ENCODE data around the gene ACAP1. TPM values are rescaled to one million over a fixed set of nuclear protein-coding genes. Genes with fewer than 3 reads are reported as not detected.

Gene ACAP1
- total RNA-seq, 5 donors from 2014 or later (not counting 1 experiment from before 2014, with no cell fraction given), result 531 to 781 (median 649) TPM

- CTCF ChIA-PET, result no interaction called here
- peaks cover 38 to 55% (median 48%) of the 10 kb centered on the region in 3 donors for H3K4me1 Mint-ChIP-seq
- H3K36me3 ChIP-seq (ENCODE audit: control insufficient read depth in 2 of 2, extremely low read depth in 1 of 2, insufficient read depth in 1 of 2, low read length in 1 of 2), result peaks cover 12 to 69% of the 10 kb centered on the region in 2 donors
These were observed 3.9 kb downstream of the ACAP1 start for GRCh38 chr17:7340179-7340578.

GRCh38 chr17:7341842-7342241 lies 5.5 kb downstream of the ACAP1 start:
- Mint-ChIP-seq H3K4me3 (no peak overlapping the region), H3K4me1 (peaks cover 28 to 45% (median 43%) of the 10 kb centered on the region in 3 donors), H3K9me3 (no peaks in the 10 kb centered on the region), H3K27ac (peak overlapping the region in 1 of 2 donors; percentile 16), H3K27me3 (no peaks in the 10 kb centered on the region), H3K36me3 (peaks cover 27% of the 10 kb centered on the region)
- Histone ChIP-seq H3K9me3 (no peaks in the 10 kb centered on the region), H3K4me3 (ENCODE audit: control insufficient read depth in 1 of 2, extremely low read depth in 1 of 2, low read length in 1 of 2) (no peak overlapping the region), H3K4me1 (ENCODE audit: control insufficient read depth in 1 of 2, extremely low read depth in 1 of 2, insufficient read depth in 2 of 2, low read length in 2 of 2) (peaks cover 2 to 60% of the 10 kb centered on the region in 2 experiments), H3K27ac (ENCODE audit: low read length) (no peak overlapping the region), H3K36me3 (ENCODE audit: control insufficient read depth in 2 of 2, extremely low read depth in 1 of 2, insufficient read depth in 1 of 2, low read length in 1 of 2) (peaks cover 19 to 83% of the 10 kb centered on the region in 2 donors), H3K27me3 (replicated peaks in 1 of 2; ENCODE audit: control insufficient read depth in 2 of 2, extremely low read depth in 1 of 2, insufficient read depth in 2 of 2, low read length in 1 of 2) (no peaks in the 10 kb centered on the region)
- ChIA-PET POLR2A (interaction anchor here in 1 of 2 donors (1.0 kb wide), 1 partner anchor 32 kb away, joined by 3 read pairs; no protein-coding TSS in a partner anchor), CTCF (interaction anchor here in 1 of 2 donors (0.6 to 1.1 kb wide), 2 partner anchors 12 to 33 kb away, joined by 4 read pairs; no protein-coding TSS in a partner anchor)
- DNase-seq (no peak), ATAC-seq (replicated peaks in 1 of 4) (no peak)
- 96% methylated on average over 10 of the region's 13 CpGs for WGBS (ENCODE audit: insufficient coverage)

More at GRCh38 chr17:7340179-7340578, 3.9 kb downstream of the ACAP1 start:
- POLR2A ChIA-PET, result no interaction called here
- Mint-ChIP-seq H3K4me3 (peak overlapping the region in 1 of 3 donors; percentile 98), H3K36me3 (peaks cover 23% of the 10 kb centered on the region), H3K27ac (peak overlapping the region; percentile 71 to 76), H3K27me3 (no peaks in the 10 kb centered on the region), H3K9me3 (no peaks in the 10 kb centered on the region)
- ATAC-seq (replicated peaks in 1 of 4) (no peak), DNase-seq (no peak)
- Histone ChIP-seq H3K27me3 (replicated peaks in 1 of 2; ENCODE audit: control insufficient read depth in 2 of 2, extremely low read depth in 1 of 2, insufficient read depth in 2 of 2, low read length in 1 of 2) (no peaks in the 10 kb centered on the region), H3K9me3 (no peaks in the 10 kb centered on the region), H3K4me3 (ENCODE audit: control insufficient read depth in 1 of 2, extremely low read depth in 1 of 2, low read length in 1 of 2) (no peak overlapping the region), H3K4me1 (ENCODE audit: control insufficient read depth in 1 of 2, extremely low read depth in 1 of 2, insufficient read depth in 2 of 2, low read length in 2 of 2) (peaks cover 10 to 67% of the 10 kb centered on the region in 2 experiments), H3K27ac (ENCODE audit: low read length) (no peak overlapping the region)
- no CpG with 5 or more reads among the region's 2 CpGs for WGBS (ENCODE audit: insufficient coverage)

- CTCF ChIA-PET, result no interaction called here
These were observed 6.9 kb downstream of the ACAP1 start for GRCh38 chr17:7343250-7343649.

GRCh38 chr17:7346761-7347614 lies 10.7 kb downstream of the ACAP1 start:
- WGBS (ENCODE audit: insufficient coverage), result 98% methylated on average over 17 of the region's 18 CpGs
- peaks cover 22% of the 10 kb centered on the region for H3K36me3 Mint-ChIP-seq
- peak overlapping the region in 1 of 2 donors; percentile 13 for H3K27ac Mint-ChIP-seq
- peaks cover 5 to 44% of the 10 kb centered on the region in 2 experiments for H3K4me1 ChIP-seq (ENCODE audit: control insufficient read depth in 1 of 2, extremely low read depth in 1 of 2, insufficient read depth in 2 of 2, low read length in 2 of 2)
- H3K4me3 ChIP-seq (ENCODE audit: control insufficient read depth in 1 of 2, extremely low read depth in 1 of 2, low read length in 1 of 2), result no peak overlapping the region
- DNase-seq (no peak), ATAC-seq (replicated peaks in 1 of 4) (no peak)
- no peaks in the 10 kb centered on the region for H3K27me3 Mint-ChIP-seq
- no peaks in the 10 kb centered on the region for H3K9me3 Mint-ChIP-seq
- H3K27me3 ChIP-seq (replicated peaks in 1 of 2; ENCODE audit: control insufficient read depth in 2 of 2, extremely low read depth in 1 of 2, insufficient read depth in 2 of 2, low read length in 1 of 2), result no peaks in the 10 kb centered on the region
- H3K36me3 ChIP-seq (ENCODE audit: control insufficient read depth in 2 of 2, extremely low read depth in 1 of 2, insufficient read depth in 1 of 2, low read length in 1 of 2), result peaks cover 37 to 72% of the 10 kb centered on the region in 2 donors
- no peaks in the 10 kb centered on the region for H3K9me3 ChIP-seq
- no peak overlapping the region for H3K4me3 Mint-ChIP-seq
- POLR2A ChIA-PET, result no interaction called here
- H3K4me1 Mint-ChIP-seq, result peaks cover 18 to 38% (median 35%) of the 10 kb centered on the region in 3 donors
- CTCF ChIA-PET, result no interaction called here
- no peak overlapping the region for H3K27ac ChIP-seq (ENCODE audit: low read length)

More at GRCh38 chr17:7343250-7343649, 6.9 kb downstream of the ACAP1 start:
- H3K4me3 ChIP-seq (ENCODE audit: control insufficient read depth in 1 of 2, extremely low read depth in 1 of 2, low read length in 1 of 2), result no peak overlapping the region
- no peaks in the 10 kb centered on the region for H3K27me3 ChIP-seq (replicated peaks in 1 of 2; ENCODE audit: control insufficient read depth in 2 of 2, extremely low read depth in 1 of 2, insufficient read depth in 2 of 2, low read length in 1 of 2)
- DNase-seq, result no peak
- Mint-ChIP-seq H3K9me3 (no peaks in the 10 kb centered on the region), H3K27me3 (no peaks in the 10 kb centered on the region), H3K4me1 (peaks cover 17 to 37% (median 32%) of the 10 kb centered on the region in 3 donors), H3K4me3 (no peak overlapping the region), H3K27ac (peak overlapping the region in 1 of 2 donors; percentile 80), H3K36me3 (peaks cover 27% of the 10 kb centered on the region)
- H3K36me3 ChIP-seq (ENCODE audit: control insufficient read depth in 2 of 2, extremely low read depth in 1 of 2, insufficient read depth in 1 of 2, low read length in 1 of 2), result peaks cover 32 to 90% of the 10 kb centered on the region in 2 donors
- H3K27ac ChIP-seq (ENCODE audit: low read length), result no peak overlapping the region
- POLR2A ChIA-PET, result interaction anchor here in 1 of 2 donors (0.8 kb wide), 1 partner anchor 13 kb away, joined by 3 read pairs; no protein-coding TSS in a partner anchor
- 95% methylated on average over 15 of the region's 15 CpGs for WGBS (ENCODE audit: insufficient coverage)
- no peaks in the 10 kb centered on the region for H3K9me3 ChIP-seq
- peaks cover 0 to 51% of the 10 kb centered on the region in 2 experiments for H3K4me1 ChIP-seq (ENCODE audit: control insufficient read depth in 1 of 2, extremely low read depth in 1 of 2, insufficient read depth in 2 of 2, low read length in 2 of 2)
- no peak for ATAC-seq (replicated peaks in 1 of 4)

- H3K36me3 Mint-ChIP-seq, result peaks cover 22% of the 10 kb centered on the region
- DNase-seq, result no peak
- Histone ChIP-seq H3K27ac (ENCODE audit: low read length) (no peak overlapping the region), H3K27me3 (replicated peaks in 1 of 2; ENCODE audit: control insufficient read depth in 2 of 2, extremely low read depth in 1 of 2, insufficient read depth in 2 of 2, low read length in 1 of 2) (no peaks in the 10 kb centered on the region), H3K36me3 (ENCODE audit: control insufficient read depth in 2 of 2, extremely low read depth in 1 of 2, insufficient read depth in 1 of 2, low read length in 1 of 2) (peaks cover 37 to 64% of the 10 kb centered on the region in 2 donors), H3K9me3 (no peaks in the 10 kb centered on the region), H3K4me1 (ENCODE audit: control insufficient read depth in 1 of 2, extremely low read depth in 1 of 2, insufficient read depth in 2 of 2, low read length in 2 of 2) (peaks cover 7 to 49% of the 10 kb centered on the region in 2 experiments), H3K4me3 (ENCODE audit: control insufficient read depth in 1 of 2, extremely low read depth in 1 of 2, low read length in 1 of 2) (no peak overlapping the region)
- CTCF ChIA-PET, result interaction anchor here in 1 of 2 donors (0.6 to 1.7 kb wide), 3 partner anchors 12 to 43 kb away, joined by 3 to 5 read pairs (median 3); partner anchors contain the start of gene ACAP1
- H3K27me3 Mint-ChIP-seq, result no peaks in the 10 kb centered on the region
- no peaks in the 10 kb centered on the region for H3K9me3 Mint-ChIP-seq
- POLR2A ChIA-PET, result no interaction called here
- peaks cover 25 to 45% (median 39%) of the 10 kb centered on the region in 3 donors for H3K4me1 Mint-ChIP-seq
- no peak overlapping the region for H3K4me3 Mint-ChIP-seq
- no peak for ATAC-seq (replicated peaks in 1 of 4)
- peak overlapping the region in 1 of 2 donors; percentile 13 for H3K27ac Mint-ChIP-seq
- WGBS (ENCODE audit: insufficient coverage), result 93% methylated on average over 12 of the region's 19 CpGs
These were observed 11.5 kb downstream of the ACAP1 start for GRCh38 chr17:7347630-7348477.

Data from T-cell (primary cell).